GM23338 (cell line): ENCODE results near the gene LRTM2. TPM values are rescaled to one million over a fixed set of nuclear protein-coding genes. Genes with fewer than 3 reads are reported as not detected.

Experiments used
- ATAC-seq: fragments of 200-7000 bp; cut with Tn5 transposase; 3 replicates; pipeline ENCODE4 v1.9.1; 2020
- DNase-seq: peaks from one replicate; pipeline ENCODE4 v3.0.0-alpha.2; 2015; ENCODE audit warnings: low spot score
- H2AFZ ChIP-seq: fragments of 200-600 bp; sonication (generic); 2 replicates; pipeline ENCODE4 v1.8.0; 2016; ENCODE audit warnings: antibody characterized with exemption, mild to moderate bottlenecking, moderate library complexity
- H3F3A ChIP-seq: fragments of 200-600 bp; sonication (generic); replicated peaks from 2 replicates; pipeline ENCODE4 v1.8.0; 2017; ENCODE audit warnings: antibody characterized with exemption, mixed run types, low read depth
- H3K27ac ChIP-seq: fragments of 200-600 bp; sonication (generic); 2 replicates; pipeline ENCODE4 v1.6.1; 2016; ENCODE audit warnings: low read depth
- H3K27me3 ChIP-seq: fragments of 200-600 bp; sonication (generic); 2 replicates; pipeline ENCODE4 v1.8.0; 2016; ENCODE audit warnings: mild to moderate bottlenecking, mixed run types, moderate library complexity; ENCODE audit not compliant: insufficient read depth
- H3K36me3 ChIP-seq: fragments of 200-600 bp; sonication (generic); 2 replicates; pipeline ENCODE4 v1.8.0; 2016; ENCODE audit warnings: mild to moderate bottlenecking; ENCODE audit not compliant: insufficient read depth
- H3K4me1 ChIP-seq: fragments of 200-600 bp; sonication (generic); 2 replicates; pipeline ENCODE4 v1.8.0; 2016; ENCODE audit warnings: mild to moderate bottlenecking, moderate library complexity; ENCODE audit not compliant: insufficient read depth
- H3K4me2 ChIP-seq: fragments of 200-600 bp; sonication (generic); 2 replicates; pipeline ENCODE4 v1.7.1; 2017; ENCODE audit warnings: mixed run types
- H3K4me3 ChIP-seq: fragments of 200-600 bp; sonication (generic); 2 replicates; pipeline ENCODE4 v1.6.1; 2016; ENCODE audit warnings: mixed run types
- H3K79me2 ChIP-seq: fragments of 200-600 bp; sonication (generic); replicated peaks from 2 replicates; pipeline ENCODE4 v1.8.0; 2017; ENCODE audit warnings: mild to moderate bottlenecking; ENCODE audit not compliant: insufficient read depth
- H3K9me2 ChIP-seq: fragments of 200-600 bp; sonication (generic); 2 replicates; pipeline ENCODE4 v1.8.0; 2017; ENCODE audit not compliant: insufficient read depth
- H4K20me1 ChIP-seq: fragments of 200-600 bp; sonication (generic); replicated peaks from 2 replicates; pipeline ENCODE4 v1.8.0; 2017; ENCODE audit warnings: mild to moderate bottlenecking; ENCODE audit not compliant: insufficient read depth
- H3K27ac Mint-ChIP-seq: 2 replicates; pipeline ENCODE4 v1.8.0; 2020; ENCODE audit warnings: inconsistent platforms, mild to moderate bottlenecking, moderate library complexity, mixed read lengths
- H3K27me3 Mint-ChIP-seq: 3 replicates; pipeline ENCODE4 v1.8.0; 2022; ENCODE audit warnings: low read depth, mild to moderate bottlenecking, moderate library complexity, mixed read lengths, inconsistent platforms; ENCODE audit not compliant: insufficient read depth, poor library complexity
- H3K36me3 Mint-ChIP-seq: 3 replicates; pipeline ENCODE4 v1.8.0; 2021; ENCODE audit warnings: low read depth, mild to moderate bottlenecking, inconsistent platforms, moderate library complexity, mixed read lengths
- H3K4me1 Mint-ChIP-seq: 3 replicates; pipeline ENCODE4 v1.8.0; 2020; ENCODE audit warnings: mild to moderate bottlenecking, inconsistent platforms, mixed read lengths
- H3K4me3 Mint-ChIP-seq: 3 replicates; pipeline ENCODE4 v1.8.0; 2021; ENCODE audit warnings: moderate library complexity, mild to moderate bottlenecking, inconsistent platforms, mixed read lengths
- H3K9me3 Mint-ChIP-seq: 3 replicates; pipeline ENCODE4 v1.8.0; 2020; ENCODE audit warnings: moderate library complexity, mild to moderate bottlenecking, inconsistent platforms, mixed read lengths
- CREB1 ChIP-seq: fragments of 250-450 bp; sonication (Bioruptor Pico); IDR thresholded peaks from 2 replicates; pipeline ENCODE4 v1.5.0; 2020; ENCODE audit warnings: low read depth, mild to moderate bottlenecking, moderate library complexity
- CTCF ChIP-seq, 2 experiments: fragments of 200-600 bp in 1 of 2; sonication (generic) in 1 of 2; conservative IDR thresholded peaks; 2 replicates each; pipeline versions ENCODE4 v1.5.1 to v1.6.1; 2016 to 2017; ENCODE audit warnings: antibody characterized with exemption in 2 of 2, low read depth in 2 of 2, mild to moderate bottlenecking in 2 of 2, moderate library complexity in 1 of 2
- ETS1 ChIP-seq: IDR thresholded peaks from 2 replicates; pipeline ENCODE4 v1.6.1; 2016; ENCODE audit warnings: antibody characterized with exemption
- EZH2 ChIP-seq: fragments of 200-600 bp; sonication (generic); IDR thresholded peaks from one replicate; pipeline ENCODE4 v1.8.0; 2017; ENCODE audit warnings: antibody characterized with exemption, mild to moderate bottlenecking, low read depth; ENCODE audit not compliant: unreplicated experiment
- EZH2phosphoT487 ChIP-seq: fragments of 200-600 bp; sonication (generic); IDR thresholded peaks from one replicate; pipeline ENCODE4 v1.8.1; 2018; ENCODE audit warnings: antibody characterized with exemption; ENCODE audit not compliant: unreplicated experiment
- JUNB ChIP-seq: IDR thresholded peaks from one replicate; pipeline ENCODE4 v1.6.1; 2016; ENCODE audit warnings: antibody characterized with exemption; ENCODE audit not compliant: unreplicated experiment
- NANOG ChIP-seq: IDR thresholded peaks from 2 replicates; pipeline ENCODE4 v1.6.1; 2016; ENCODE audit warnings: antibody characterized with exemption, borderline replicate concordance
- POLR2AphosphoS5 ChIP-seq: IDR thresholded peaks from 2 replicates; pipeline ENCODE4 v1.6.1; 2016; ENCODE audit warnings: antibody characterized with exemption, low read depth
- REST ChIP-seq: IDR thresholded peaks from one replicate; pipeline ENCODE4 v1.6.1; 2018; ENCODE audit warnings: antibody characterized with exemption; ENCODE audit not compliant: unreplicated experiment
- STAT1 ChIP-seq: IDR thresholded peaks from one replicate; pipeline ENCODE4 v1.6.1; 2016; ENCODE audit warnings: antibody characterized with exemption; ENCODE audit not compliant: unreplicated experiment
- ZNF114 ChIP-seq: fragments of 250-450 bp; sonication (Bioruptor Pico); IDR thresholded peaks from 2 replicates; pipeline ENCODE4 v1.5.0; 2020; ENCODE audit warnings: mild to moderate bottlenecking, moderate library complexity
- ZNF331 ChIP-seq: fragments of 250-450 bp; sonication (Bioruptor Pico); IDR thresholded peaks from 2 replicates; pipeline ENCODE4 v1.5.0; 2020; ENCODE audit warnings: low read depth, mild to moderate bottlenecking, moderate library complexity
- ZNF462 ChIP-seq: fragments of 250-450 bp; sonication (Bioruptor Pico); IDR thresholded peaks from 2 replicates; pipeline ENCODE4 v1.5.0; 2020; ENCODE audit warnings: mild to moderate bottlenecking, moderate library complexity
- polyA plus RNA-seq: library from polyadenylated mRNA; unstranded; fragments of >200 nt; fragmentation: Nextera tagmentation; extraction: Ambion mirVana; gene quantifications from 2 replicates; pipeline ENCODE4 v1.2.1, GENCODE V29; 2016
- total RNA-seq: library from RNA; depleted of rRNA; stranded (reverse); fragments of >200 nt; shearing (Covaris generic); gene quantifications from 2 replicates; pipeline ENCODE4 v1.2.3, GENCODE V29; 2014

LRTM2 gene
- total and polyA plus RNA-seq, 2 experiments from 2014 or later = 0.08 TPM; not detected in 1

- H3K4me1 Mint-ChIP-seq = peaks cover 4% of the 10 kb centered on the region; the same call in 1 of the 3 replicates
- no peak overlapping the region for H3K4me2 ChIP-seq
These were observed 62.0 kb downstream of the LRTM2 start for GRCh38 chr12:1882405-1882804.

More at GRCh38 chr12:1882405-1882804, 62.0 kb downstream of the LRTM2 start:
- Mint-ChIP-seq H3K27ac (no peak overlapping the region), H3K9me3 (no peaks in the 10 kb centered on the region; the same call in 2 of the 3 replicates), H3K36me3 (no peaks in the 10 kb centered on the region), H3K4me3 (no peak overlapping the region), H3K27me3 (peaks cover 12% of the 10 kb centered on the region)
- H2AFZ ChIP-seq = no peak overlapping the region
- no peaks in the 10 kb centered on the region for H4K20me1 ChIP-seq
- H3K4me1 ChIP-seq = no peaks in the 10 kb centered on the region
- no peak overlapping the region for H3K27ac ChIP-seq
- H3K9me2 ChIP-seq = no peaks in the 10 kb centered on the region
- H3F3A ChIP-seq = no peaks in the 10 kb centered on the region
- no peak for ATAC-seq
- no peaks in the 10 kb centered on the region for H3K36me3 ChIP-seq
- DNase-seq = no peak
- H3K27me3 ChIP-seq = no peaks in the 10 kb centered on the region
- TF ChIP-seq EZH2 (no peak), ZNF462 (CRISPR knock-in tag) (no peak), EZH2phosphoT487 (no peak), NANOG (no peak), ETS1 (no peak), CREB1 (CRISPR knock-in tag) (no peak), CTCF (conservative IDR thresholded peaks at IDR 0.05; ENCODE audit: low read depth in 2 of 2) (no peak), REST (no peak), ZNF331 (CRISPR knock-in tag) (no peak), JUNB (no peak), POLR2AphosphoS5 (no peak), STAT1 (no peak), ZNF114 (CRISPR knock-in tag) (no peak)
- H3K4me3 ChIP-seq = no peak overlapping the region
- H3K79me2 ChIP-seq = no peaks in the 10 kb centered on the region
